Lower leg skin (tissue), 3 donors: ENCODE data around the gene AKAP6.

Source experiments
- POLR2A ChIP-seq, 2 donors: fragments of 450-650 bp; IDR thresholded peaks; one replicate each; pipeline ENCODE4 v1.6.1; 2016 to 2017; ENCODE audit warnings: antibody characterized with exemption in 2 of 2, mild to moderate bottlenecking in 1 of 2, moderate library complexity in 1 of 2
- TF ChIP-seq, protein P1 (sequence below), 3 donors: fragments of 450-650 bp; IDR thresholded peaks; one replicate each; pipeline ENCODE4 v1.5.1; 2016; ENCODE audit warnings: antibody characterized with exemption in 3 of 3, mild to moderate bottlenecking in 3 of 3, moderate library complexity in 2 of 3

DNA sequence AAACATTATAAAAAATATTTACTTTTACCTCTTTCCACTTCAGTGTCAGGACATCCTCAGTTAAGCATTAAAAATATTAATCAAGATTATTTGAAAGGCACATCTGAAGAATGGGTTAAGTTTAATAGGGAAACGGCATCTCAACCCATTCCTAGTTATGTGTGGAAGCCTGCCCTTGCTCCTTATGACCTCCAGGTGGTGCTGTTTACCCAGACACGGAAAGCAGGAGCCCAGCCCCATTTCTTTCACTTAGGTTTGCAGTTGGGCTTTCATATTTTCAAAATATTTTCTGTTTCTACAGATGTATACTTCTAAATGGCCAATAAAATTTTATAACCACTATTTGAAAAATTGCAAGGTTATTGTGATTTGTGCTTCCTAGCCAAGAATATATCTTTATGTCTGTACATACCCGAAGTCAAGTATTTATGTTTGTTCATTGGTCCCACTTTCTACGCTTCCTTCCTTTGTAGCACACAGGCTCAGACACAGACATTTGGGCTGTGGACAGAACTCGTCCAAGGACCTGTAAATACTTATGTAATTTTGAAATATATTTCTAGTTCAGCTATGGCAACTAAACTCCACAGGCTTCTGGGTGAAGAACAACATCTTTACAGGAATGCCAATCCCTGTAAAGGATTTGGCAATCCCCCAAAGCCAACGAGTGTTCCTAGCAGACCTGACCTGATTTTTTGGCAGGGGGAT is 247.1 kb downstream of the AKAP6 start:
- TF ChIP-seq, protein P1, sequence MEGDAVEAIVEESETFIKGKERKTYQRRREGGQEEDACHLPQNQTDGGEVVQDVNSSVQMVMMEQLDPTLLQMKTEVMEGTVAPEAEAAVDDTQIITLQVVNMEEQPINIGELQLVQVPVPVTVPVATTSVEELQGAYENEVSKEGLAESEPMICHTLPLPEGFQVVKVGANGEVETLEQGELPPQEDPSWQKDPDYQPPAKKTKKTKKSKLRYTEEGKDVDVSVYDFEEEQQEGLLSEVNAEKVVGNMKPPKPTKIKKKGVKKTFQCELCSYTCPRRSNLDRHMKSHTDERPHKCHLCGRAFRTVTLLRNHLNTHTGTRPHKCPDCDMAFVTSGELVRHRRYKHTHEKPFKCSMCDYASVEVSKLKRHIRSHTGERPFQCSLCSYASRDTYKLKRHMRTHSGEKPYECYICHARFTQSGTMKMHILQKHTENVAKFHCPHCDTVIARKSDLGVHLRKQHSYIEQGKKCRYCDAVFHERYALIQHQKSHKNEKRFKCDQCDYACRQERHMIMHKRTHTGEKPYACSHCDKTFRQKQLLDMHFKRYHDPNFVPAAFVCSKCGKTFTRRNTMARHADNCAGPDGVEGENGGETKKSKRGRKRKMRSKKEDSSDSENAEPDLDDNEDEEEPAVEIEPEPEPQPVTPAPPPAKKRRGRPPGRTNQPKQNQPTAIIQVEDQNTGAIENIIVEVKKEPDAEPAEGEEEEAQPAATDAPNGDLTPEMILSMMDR (IDR thresholded peaks at IDR 0.05): peak in 1 of 3 donors; percentile 83
- no peak for TF ChIP-seq POLR2A (IDR thresholded peaks at IDR 0.05)
